ENCODE measurements around the gene PDLIM1. TPM values are rescaled to one million over a fixed set of nuclear protein-coding genes. Genes with fewer than 3 reads are reported as not detected.

The PDLIM1 gene
- total RNA-seq, 2 donors from 2014 or later: 109 to 140 TPM

DNA sequence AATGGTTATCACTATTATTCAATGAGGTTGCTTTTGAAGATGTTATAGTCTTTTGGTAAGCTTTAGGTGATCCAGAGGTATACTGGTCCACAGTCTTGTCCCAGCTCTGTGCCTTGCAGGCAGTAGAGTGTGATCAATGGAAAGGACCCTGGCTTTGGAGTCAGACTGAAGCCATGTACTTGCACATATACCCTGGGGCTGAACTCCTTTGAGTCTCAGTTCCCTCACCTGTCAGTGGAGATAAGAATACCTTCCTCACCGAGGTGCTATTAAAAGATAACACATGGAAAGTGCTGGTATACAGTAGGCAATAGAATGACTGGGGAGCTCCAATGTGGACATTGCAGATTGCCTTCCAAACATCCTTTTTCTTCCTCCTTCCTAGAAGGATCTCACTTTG lies 16.0 kb upstream of the PDLIM1 start:
- Histone ChIP-seq H3K9me3 (no peaks in the 10 kb centered on the region), H3K27ac (peak overlapping the region in 1 of 2 donors; percentile 79), H3K4me1 (ENCODE audit: control insufficient read depth in 1 of 2, low read depth in 2 of 2) (peaks cover 5 to 37% of the 10 kb centered on the region in 2 donors), H3K36me3 (no peaks in the 10 kb centered on the region), H3K27me3 (replicated peaks; ENCODE audit: insufficient read depth) (no peaks in the 10 kb centered on the region), H3K4me3 (no peak overlapping the region)
- ATAC-seq (ENCODE audit: insufficient number of reproducible peaks, low FRiP score, low read depth) (no peak), DNase-seq (ENCODE audit: low spot score) (no peak)
- TF ChIP-seq, protein P1, sequence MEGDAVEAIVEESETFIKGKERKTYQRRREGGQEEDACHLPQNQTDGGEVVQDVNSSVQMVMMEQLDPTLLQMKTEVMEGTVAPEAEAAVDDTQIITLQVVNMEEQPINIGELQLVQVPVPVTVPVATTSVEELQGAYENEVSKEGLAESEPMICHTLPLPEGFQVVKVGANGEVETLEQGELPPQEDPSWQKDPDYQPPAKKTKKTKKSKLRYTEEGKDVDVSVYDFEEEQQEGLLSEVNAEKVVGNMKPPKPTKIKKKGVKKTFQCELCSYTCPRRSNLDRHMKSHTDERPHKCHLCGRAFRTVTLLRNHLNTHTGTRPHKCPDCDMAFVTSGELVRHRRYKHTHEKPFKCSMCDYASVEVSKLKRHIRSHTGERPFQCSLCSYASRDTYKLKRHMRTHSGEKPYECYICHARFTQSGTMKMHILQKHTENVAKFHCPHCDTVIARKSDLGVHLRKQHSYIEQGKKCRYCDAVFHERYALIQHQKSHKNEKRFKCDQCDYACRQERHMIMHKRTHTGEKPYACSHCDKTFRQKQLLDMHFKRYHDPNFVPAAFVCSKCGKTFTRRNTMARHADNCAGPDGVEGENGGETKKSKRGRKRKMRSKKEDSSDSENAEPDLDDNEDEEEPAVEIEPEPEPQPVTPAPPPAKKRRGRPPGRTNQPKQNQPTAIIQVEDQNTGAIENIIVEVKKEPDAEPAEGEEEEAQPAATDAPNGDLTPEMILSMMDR (IDR thresholded peaks at IDR 0.05): no peak

DNA sequence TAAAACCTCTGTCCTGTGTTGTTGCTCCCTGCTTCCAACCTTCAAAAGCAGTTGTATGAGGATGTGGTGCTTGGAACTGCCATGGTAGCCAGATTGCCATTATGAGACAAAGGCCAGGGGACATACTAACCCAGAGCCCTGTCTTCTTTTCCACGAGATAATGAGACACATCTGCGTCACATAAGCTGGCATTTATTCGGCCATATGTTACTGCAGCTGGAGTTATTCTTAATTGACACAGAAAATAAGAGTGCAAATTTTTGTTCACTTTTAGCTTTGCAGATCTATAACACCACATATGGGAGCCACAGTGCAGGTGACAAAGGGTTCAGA lies 15.5 kb upstream of the PDLIM1 start:
- no peak for ATAC-seq (ENCODE audit: insufficient number of reproducible peaks, low FRiP score, low read depth)
- DNase-seq (ENCODE audit: low spot score): no peak
- Histone ChIP-seq H3K4me3 (no peak overlapping the region), H3K9me3 (no peaks in the 10 kb centered on the region), H3K27ac (no peak overlapping the region), H3K36me3 (no peaks in the 10 kb centered on the region), H3K4me1 (ENCODE audit: control insufficient read depth in 1 of 2, low read depth in 2 of 2) (peaks cover 5 to 32% of the 10 kb centered on the region in 2 donors), H3K27me3 (replicated peaks; ENCODE audit: insufficient read depth) (no peaks in the 10 kb centered on the region)
- TF ChIP-seq, protein P1 (IDR thresholded peaks at IDR 0.05): no peak

DNA sequence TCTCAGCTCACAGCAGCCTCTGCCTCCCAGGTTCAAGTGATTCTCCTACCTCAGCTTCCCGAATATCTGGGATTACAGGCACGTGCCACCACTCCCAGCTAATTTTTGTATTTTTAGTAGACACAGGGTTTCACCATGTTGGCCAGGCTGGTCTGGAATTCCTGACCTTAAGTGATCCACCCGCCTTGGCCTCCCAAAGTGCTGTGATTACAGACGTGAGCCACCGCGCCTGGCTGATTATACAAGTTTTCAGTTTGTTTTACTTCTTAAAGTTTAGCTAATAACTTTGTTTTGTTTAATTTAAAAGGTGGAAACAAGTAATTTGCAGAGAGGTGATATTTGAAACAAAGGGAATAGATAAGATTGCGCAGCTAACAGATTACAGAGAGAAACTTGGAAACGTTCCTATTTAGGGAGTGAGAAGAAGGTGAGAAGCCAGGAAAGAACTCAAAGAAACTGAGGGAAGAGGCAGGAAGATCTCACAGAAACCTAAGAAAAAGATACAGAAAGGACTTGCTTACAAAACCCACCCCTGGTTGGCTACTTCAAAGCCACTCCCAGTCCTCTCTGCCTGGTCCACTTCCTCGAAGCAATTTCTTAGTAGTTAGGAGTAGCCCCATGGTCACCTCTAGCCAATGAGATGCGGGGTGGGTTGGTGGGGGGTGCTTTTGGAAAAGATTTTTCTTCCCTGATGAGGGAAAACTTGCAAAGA lies 15.0 kb upstream of the PDLIM1 start:
- DNase-seq (ENCODE audit: low spot score) (no peak), ATAC-seq (ENCODE audit: insufficient number of reproducible peaks, low FRiP score, low read depth) (no peak)
- TF ChIP-seq, protein P1 (IDR thresholded peaks at IDR 0.05): no peak
- Histone ChIP-seq H3K27ac (peak overlapping the region in 1 of 2 donors; percentile 5), H3K4me1 (ENCODE audit: control insufficient read depth in 1 of 2, low read depth in 2 of 2) (peaks cover 5 to 27% of the 10 kb centered on the region in 2 donors), H3K4me3 (no peak overlapping the region), H3K36me3 (no peaks in the 10 kb centered on the region), H3K9me3 (no peaks in the 10 kb centered on the region), H3K27me3 (replicated peaks; ENCODE audit: insufficient read depth) (no peaks in the 10 kb centered on the region)

DNA sequence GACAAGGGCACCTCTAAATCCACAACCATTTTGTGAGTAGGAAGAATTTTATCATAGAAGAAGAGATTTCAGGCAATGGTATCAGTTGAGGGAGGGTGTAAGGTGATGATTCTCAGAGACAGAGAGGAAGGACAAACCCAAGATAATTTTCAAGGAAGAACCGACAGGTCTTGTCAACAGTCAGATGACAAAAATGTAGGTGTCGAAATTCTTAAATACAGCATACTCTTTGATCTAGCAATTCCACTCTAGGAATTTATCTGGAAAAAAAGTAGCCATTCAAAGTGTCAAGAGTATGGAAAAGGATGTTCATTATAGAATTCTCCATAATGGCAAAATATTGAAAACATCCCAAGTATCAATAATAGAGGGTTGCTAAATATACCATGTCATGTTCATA lies 14.2 kb upstream of the PDLIM1 start:
- no peak for ATAC-seq (ENCODE audit: insufficient number of reproducible peaks, low FRiP score, low read depth)

DNA sequence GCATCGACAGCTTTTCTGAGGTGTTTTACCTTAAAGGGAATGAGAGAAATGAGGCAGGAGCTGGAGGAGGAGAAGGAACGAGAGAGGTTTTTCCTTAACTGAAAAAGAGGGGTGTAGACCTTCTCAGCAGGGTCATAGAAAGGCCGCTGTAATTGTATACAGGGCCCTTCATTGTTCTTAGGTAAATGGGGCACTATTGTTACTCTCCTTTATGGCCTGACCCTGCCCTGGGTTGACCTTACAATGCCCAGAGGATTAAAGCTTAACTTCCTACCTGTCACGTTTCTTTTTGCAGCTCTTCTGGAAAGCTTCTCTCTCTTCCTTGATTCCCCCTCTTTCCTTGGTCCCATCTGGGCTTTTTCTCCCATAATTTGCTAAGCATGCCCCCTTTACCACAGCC lies 13.7 kb upstream of the PDLIM1 start:
- DNase-seq (ENCODE audit: low spot score) (no peak), ATAC-seq (ENCODE audit: insufficient number of reproducible peaks, low FRiP score, low read depth) (no peak)
- Histone ChIP-seq H3K4me1 (ENCODE audit: control insufficient read depth in 1 of 2, low read depth in 2 of 2) (peaks cover 4 to 14% of the 10 kb centered on the region in 2 donors), H3K4me3 (no peak overlapping the region), H3K36me3 (no peaks in the 10 kb centered on the region), H3K27ac (no peak overlapping the region), H3K27me3 (replicated peaks; ENCODE audit: insufficient read depth) (no peaks in the 10 kb centered on the region), H3K9me3 (no peaks in the 10 kb centered on the region)
- TF ChIP-seq, protein P1 (IDR thresholded peaks at IDR 0.05): no peak

More for the DNA sequence above, 14.2 kb upstream of the PDLIM1 start:
- Histone ChIP-seq H3K4me1 (ENCODE audit: control insufficient read depth in 1 of 2, low read depth in 2 of 2) (peaks cover 5 to 19% of the 10 kb centered on the region in 2 donors), H3K4me3 (no peak overlapping the region), H3K27me3 (replicated peaks; ENCODE audit: insufficient read depth) (no peaks in the 10 kb centered on the region), H3K9me3 (no peaks in the 10 kb centered on the region), H3K27ac (no peak overlapping the region), H3K36me3 (no peaks in the 10 kb centered on the region)
- TF ChIP-seq, protein P1 (IDR thresholded peaks at IDR 0.05): no peak
- no peak for DNase-seq (ENCODE audit: low spot score)

All from thoracic aorta (tissue), 2 donors.